Pancreas (tissue), 10 donors: Measurements from ENCODE around the gene COASY. TPM values are rescaled to one million over a fixed set of nuclear protein-coding genes. Genes with fewer than 3 reads are reported as not detected.

Source experiments
- ATAC-seq, 4 donors: fragments of 200-7000 bp; cut with Tn5 transposase; one replicate each; pipeline versions ENCODE4 v1.8.0 to v1.9.1; 2020; ENCODE audit warnings: mild to moderate bottlenecking in 4 of 4, moderate library complexity in 4 of 4
- DNase-seq, 6 donors: peaks; one replicate each; pipeline ENCODE4 v3.0.0-alpha.2; 2020
- FAIRE-seq: peaks from 2 replicates; lab custom pipeline; 2012; peaks lifted over from hg19 to GRCh38; lab: Jason Lieb, UNC
- H3K27ac ChIP-seq, 4 donors: fragments of 200-600 bp; sonication (generic); 1 replicate in 3 of 4; 2 replicates in 1 of 4; pipeline versions ENCODE4 v1.5.0 to v1.8.0; 2020
- H3K27me3 ChIP-seq, 4 donors: fragments of 200-600 bp; one replicate each; pipeline ENCODE4 v1.8.0; 2021
- H3K36me3 ChIP-seq, 3 donors: fragments of 200-600 bp; sonication (generic) in 1 of 3; one replicate each; pipeline versions ENCODE4 v1.5.0 to v1.8.0; 2020 to 2021
- H3K4me1 ChIP-seq, 3 donors: fragments of 200-600 bp; one replicate each; pipeline ENCODE4 v1.8.0; 2021
- H3K4me3 ChIP-seq, 4 donors: fragments of 200-600 bp; sonication (generic) in 2 of 4; one replicate each; pipeline versions ENCODE4 v1.5.0 to v1.8.0; 2020 to 2021
- H3K9me3 ChIP-seq, 4 donors: fragments of 200-600 bp; one replicate each; pipeline ENCODE4 v1.8.0; 2021
- WGBS, 2 donors: extraction: QIAGEN DNeasy Blood & Tissue Kit; methylation state at CpG; one replicate each; pipeline ENCODE4 v1.1.7; 2013; 5-methylcytosine and 5-hydroxymethylcytosine counted together
- intact Hi-C, 3 donors: fragments of 100-400 bp; cut with DNase I; formaldehyde crosslinking; loops; one replicate each; pipeline versions ENCODE4 v1.11.1 to v1.14.2; 2022
- microRNA-seq, 2 donors: library from miRNA; unstranded; fragments of <30 nt; microRNA quantifications; one replicate each; pipeline versions ENCODE4 to v1.1.0, GENCODE V29; 2019 to 2020
- polyA plus RNA-seq, 2 donors: library from polyadenylated mRNA; stranded (reverse); fragments of 200-250 nt; gene quantifications; one replicate each; pipeline ENCODE4 v1.2.3, GENCODE V29; 2013
- total RNA-seq, 6 donors: library from RNA; stranded (reverse); fragmentation: NEBNext Ultra II Directional in 4 of 6; extraction: Animal tissue kit (Norgen Biotek cat#: 25700) in 4 of 6; gene quantifications; one replicate each; pipeline versions ENCODE4 v1.2.1 to v1.2.4, GENCODE V29; 2021 to 2023
- TF ChIP-seq, protein P1 (sequence below), 4 donors: fragments of 200-600 bp; sonication (generic) in 3 of 4; IDR thresholded peaks; one replicate each; pipeline versions ENCODE4 v1.5.0 to v1.8.0; 2021; ENCODE audit warnings: antibody characterized with exemption in 4 of 4
- donor health status: healthy with polysubstance abuse.
- donor health status: DM: no; HTN: no; CAD: no; lungs with moderate emphysema.
- donor health status: DM: no; HTN: no; CAD: no.
- donor health status: control.
- donor health status: control.
- donor health status: Bipolar disorder and iron deficiency.
- donor health status: DM: yes; HTN: yes; CAD: no.
- donor health status: DM: no; HTN: no; CAD: no.
- donor health status: DM: no; HTN: no; CAD: no.
- donor health status: DM: yes; HTN: yes; CAD: no.

Gene COASY
- total and polyA plus RNA-seq, 8 donors, result 32.3 to 152 (median 56.0) TPM

DNA sequence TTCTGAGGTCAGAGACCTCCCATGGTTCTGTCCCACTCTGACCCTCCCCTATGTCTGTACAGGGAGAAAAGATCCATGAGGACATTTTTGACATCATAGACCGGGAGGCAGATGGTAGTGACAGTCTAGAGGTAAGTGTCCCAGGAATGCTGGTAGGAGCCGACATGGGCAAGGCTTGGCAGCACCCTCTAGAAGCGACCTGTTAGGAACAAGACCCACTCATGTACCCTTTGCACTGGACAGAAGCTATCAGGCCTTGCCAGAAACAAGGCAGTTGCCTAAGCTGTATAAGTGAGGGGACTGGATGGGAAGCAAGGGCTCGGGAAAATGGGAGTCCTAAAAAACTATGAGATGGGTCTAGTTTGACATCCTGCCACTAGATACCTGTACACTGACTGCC lies 50.1 kb downstream of the COASY start:
- Histone ChIP-seq H3K4me1 (peaks cover 4 to 21% (median 16%) of the 10 kb centered on the region in 3 donors), H3K36me3 (peaks cover 0 to 36% (median 9%) of the 10 kb centered on the region in 3 donors), H3K9me3 (no peaks in the 10 kb centered on the region), H3K27ac (no peak overlapping the region), H3K4me3 (no peak overlapping the region), H3K27me3 (no peaks in the 10 kb centered on the region)
- TF ChIP-seq, protein P1, sequence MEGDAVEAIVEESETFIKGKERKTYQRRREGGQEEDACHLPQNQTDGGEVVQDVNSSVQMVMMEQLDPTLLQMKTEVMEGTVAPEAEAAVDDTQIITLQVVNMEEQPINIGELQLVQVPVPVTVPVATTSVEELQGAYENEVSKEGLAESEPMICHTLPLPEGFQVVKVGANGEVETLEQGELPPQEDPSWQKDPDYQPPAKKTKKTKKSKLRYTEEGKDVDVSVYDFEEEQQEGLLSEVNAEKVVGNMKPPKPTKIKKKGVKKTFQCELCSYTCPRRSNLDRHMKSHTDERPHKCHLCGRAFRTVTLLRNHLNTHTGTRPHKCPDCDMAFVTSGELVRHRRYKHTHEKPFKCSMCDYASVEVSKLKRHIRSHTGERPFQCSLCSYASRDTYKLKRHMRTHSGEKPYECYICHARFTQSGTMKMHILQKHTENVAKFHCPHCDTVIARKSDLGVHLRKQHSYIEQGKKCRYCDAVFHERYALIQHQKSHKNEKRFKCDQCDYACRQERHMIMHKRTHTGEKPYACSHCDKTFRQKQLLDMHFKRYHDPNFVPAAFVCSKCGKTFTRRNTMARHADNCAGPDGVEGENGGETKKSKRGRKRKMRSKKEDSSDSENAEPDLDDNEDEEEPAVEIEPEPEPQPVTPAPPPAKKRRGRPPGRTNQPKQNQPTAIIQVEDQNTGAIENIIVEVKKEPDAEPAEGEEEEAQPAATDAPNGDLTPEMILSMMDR (IDR thresholded peaks at IDR 0.05), result no peak
- 92 to 99% methylated on average over 4 of the region's 4 CpGs for WGBS, 2 donors
- ATAC-seq (no peak), DNase-seq (no peak), FAIRE-seq (no peak)
- intact Hi-C loops, result no loop called here

- Histone ChIP-seq H3K27me3 (no peaks in the 10 kb centered on the region), H3K9me3 (no peaks in the 10 kb centered on the region), H3K27ac (no peak overlapping the region), H3K4me1 (peaks cover 11 to 17% (median 15%) of the 10 kb centered on the region in 3 donors), H3K36me3 (peaks cover 0 to 36% (median 9%) of the 10 kb centered on the region in 3 donors), H3K4me3 (no peak overlapping the region)
- TF ChIP-seq, protein P1 (IDR thresholded peaks at IDR 0.05), result no peak
- 95 to 96% methylated on average over 17 of the region's 17 CpGs for WGBS, 2 donors
- FAIRE-seq (no peak), ATAC-seq (no peak), DNase-seq (peak in 1 of 6 donors; percentile 41)
- intact Hi-C loops, result no loop called here
Observed at GRCh38 chr17:42613699-42614295, 51.8 kb downstream of the COASY start.

Small RNA genes within 50 kb of the gene (microRNA-seq; reads per million reads assigned to microRNA genes)
- gene MIR5010, result 2.7 to 3.5 reads per million in 2 donors

Other genes with a start within 250 kb of the COASY start
- 100 to 1,000 TPM in 2 of 6 donors, 10 to 100 TPM in 4; 63.3 to 127 (median 78.6) TPM for gene STAT3, start 173.7 kb upstream of the COASY start, total RNA-seq
- gene STAT3, start 173.7 kb upstream of the COASY start, polyA plus RNA-seq, result 10 to 100 TPM; 37.9 to 42.9 TPM
- 10 to 100 TPM; 11.5 to 42.6 (median 19.6) TPM for gene CAVIN1, start 138.9 kb upstream of the COASY start, total RNA-seq
- 10 to 100 TPM; 25.2 to 32.9 TPM for gene CAVIN1, start 138.9 kb upstream of the COASY start, polyA plus RNA-seq
- gene ATP6V0A1, start 103.3 kb upstream of the COASY start, total RNA-seq, result 10 to 100 TPM; 22.8 to 51.3 (median 28.6) TPM
- gene ATP6V0A1, start 103.3 kb upstream of the COASY start, polyA plus RNA-seq, result 10 to 100 TPM; 37.2 to 55.9 TPM
- gene NAGLU, start 25.9 kb upstream of the COASY start, total RNA-seq, result 10 to 100 TPM; 17.6 to 33.8 (median 25.6) TPM
- gene NAGLU, start 25.9 kb upstream of the COASY start, polyA plus RNA-seq, result 10 to 100 TPM; 51.6 to 52.6 TPM
- gene HSD17B1, start 9.2 kb upstream of the COASY start, total RNA-seq, result 1 to 10 TPM in 2 of 6 donors, under 1 TPM in 4; 0.32 to 1.3 (median 0.74) TPM
- 1 to 10 TPM; 3.5 TPM for gene HSD17B1, start 9.2 kb upstream of the COASY start, polyA plus RNA-seq
- gene MLX, start 5.0 kb downstream of the COASY start, total RNA-seq, result 10 to 100 TPM; 18.6 to 26.7 (median 22.9) TPM
- 10 to 100 TPM; 31.9 to 44.5 TPM for gene MLX, start 5.0 kb downstream of the COASY start, polyA plus RNA-seq
- gene PSMC3IP, start 15.6 kb downstream of the COASY start, total RNA-seq, result 1 to 10 TPM; 1.0 to 2.7 (median 2.0) TPM
- gene PSMC3IP, start 15.6 kb downstream of the COASY start, polyA plus RNA-seq, result 1 to 10 TPM; 3.9 to 7.0 TPM
- gene RETREG3, start 47.2 kb downstream of the COASY start, total RNA-seq, result 10 to 100 TPM; 39.3 to 78.0 (median 47.0) TPM
- gene RETREG3, start 47.2 kb downstream of the COASY start, polyA plus RNA-seq, result 10 to 100 TPM; 28.8 to 35.5 TPM
- 10 to 100 TPM; 10.5 to 79.9 (median 22.2) TPM for gene TUBG1, start 47.5 kb downstream of the COASY start, total RNA-seq
- gene TUBG1, start 47.5 kb downstream of the COASY start, polyA plus RNA-seq, result 10 to 100 TPM; 23.5 to 29.1 TPM
- 10 to 100 TPM; 10.9 to 43.4 (median 19.8) TPM for gene TUBG2, start 97.1 kb downstream of the COASY start, total RNA-seq
- 10 to 100 TPM; 48.2 to 90.5 TPM for gene TUBG2, start 97.1 kb downstream of the COASY start, polyA plus RNA-seq
- gene PLEKHH3, start 114.8 kb downstream of the COASY start, total RNA-seq, result 10 to 100 TPM; 24.7 to 90.6 (median 33.3) TPM
- 100 to 1,000 TPM; 148 to 215 TPM for gene PLEKHH3, start 114.8 kb downstream of the COASY start, polyA plus RNA-seq
- gene CCR10, start 119.7 kb downstream of the COASY start, total RNA-seq, result 1 to 10 TPM in 1 of 6 donors, under 1 TPM in 5; 0.09 to 1.0 (median 0.49) TPM
- gene CCR10, start 119.7 kb downstream of the COASY start, polyA plus RNA-seq, result 1 to 10 TPM in 1 of 2 donors, under 1 TPM in 1; 0.91 to 1.1 TPM
- gene CNTNAP1, start 120.4 kb downstream of the COASY start, total RNA-seq, result 10 to 100 TPM in 1 of 6 donors, 1 to 10 TPM in 5; 3.1 to 10.4 (median 5.4) TPM
- gene CNTNAP1, start 120.4 kb downstream of the COASY start, polyA plus RNA-seq, result 10 to 100 TPM in 1 of 2 donors, 1 to 10 TPM in 1; 8.1 to 20.0 TPM
- gene EZH1, start 182.9 kb downstream of the COASY start, total RNA-seq, result 10 to 100 TPM in 5 of 6 donors, 1 to 10 TPM in 1; 8.8 to 25.4 (median 14.6) TPM
- gene EZH1, start 182.9 kb downstream of the COASY start, polyA plus RNA-seq, result 10 to 100 TPM; 16.3 to 23.3 TPM
- gene RAMP2, start 199.1 kb downstream of the COASY start, total RNA-seq, result 1 to 10 TPM; 2.4 to 9.2 (median 4.7) TPM
- gene RAMP2, start 199.1 kb downstream of the COASY start, polyA plus RNA-seq, result 10 to 100 TPM; 15.9 to 26.5 TPM
- gene VPS25, start 211.3 kb downstream of the COASY start, total RNA-seq, result 10 to 100 TPM; 18.1 to 30.7 (median 26.0) TPM
- 10 to 100 TPM; 24.6 to 46.9 TPM for gene VPS25, start 211.3 kb downstream of the COASY start, polyA plus RNA-seq
- under 1 TPM; 0.19 to 0.87 (median 0.51) TPM for gene WNK4, start 218.5 kb downstream of the COASY start, total RNA-seq
- gene WNK4, start 218.5 kb downstream of the COASY start, polyA plus RNA-seq, result 1 to 10 TPM; 1.1 to 4.7 TPM
- gene COA3, start 236.6 kb downstream of the COASY start, total RNA-seq, result 10 to 100 TPM; 48.1 to 73.6 (median 64.7) TPM
- 100 to 1,000 TPM; 107 to 130 TPM for gene COA3, start 236.6 kb downstream of the COASY start, polyA plus RNA-seq
- under 1 TPM; 0.13 to 0.78 (median 0.55) TPM for gene CNTD1, start 236.7 kb downstream of the COASY start, total RNA-seq
- under 1 TPM; 0.19 to 0.47 TPM for gene CNTD1, start 236.7 kb downstream of the COASY start, polyA plus RNA-seq